ENCODE measurements around the gene GRIFIN. TPM values are rescaled to one million over a fixed set of nuclear protein-coding genes. Genes with fewer than 3 reads are reported as not detected.
A peak's percentile ranks its signal among the peaks of the same experiment; 100 is the strongest.

The GRIFIN gene
- total RNA-seq, 1 donor from 2014 or later = not detected

DNA sequence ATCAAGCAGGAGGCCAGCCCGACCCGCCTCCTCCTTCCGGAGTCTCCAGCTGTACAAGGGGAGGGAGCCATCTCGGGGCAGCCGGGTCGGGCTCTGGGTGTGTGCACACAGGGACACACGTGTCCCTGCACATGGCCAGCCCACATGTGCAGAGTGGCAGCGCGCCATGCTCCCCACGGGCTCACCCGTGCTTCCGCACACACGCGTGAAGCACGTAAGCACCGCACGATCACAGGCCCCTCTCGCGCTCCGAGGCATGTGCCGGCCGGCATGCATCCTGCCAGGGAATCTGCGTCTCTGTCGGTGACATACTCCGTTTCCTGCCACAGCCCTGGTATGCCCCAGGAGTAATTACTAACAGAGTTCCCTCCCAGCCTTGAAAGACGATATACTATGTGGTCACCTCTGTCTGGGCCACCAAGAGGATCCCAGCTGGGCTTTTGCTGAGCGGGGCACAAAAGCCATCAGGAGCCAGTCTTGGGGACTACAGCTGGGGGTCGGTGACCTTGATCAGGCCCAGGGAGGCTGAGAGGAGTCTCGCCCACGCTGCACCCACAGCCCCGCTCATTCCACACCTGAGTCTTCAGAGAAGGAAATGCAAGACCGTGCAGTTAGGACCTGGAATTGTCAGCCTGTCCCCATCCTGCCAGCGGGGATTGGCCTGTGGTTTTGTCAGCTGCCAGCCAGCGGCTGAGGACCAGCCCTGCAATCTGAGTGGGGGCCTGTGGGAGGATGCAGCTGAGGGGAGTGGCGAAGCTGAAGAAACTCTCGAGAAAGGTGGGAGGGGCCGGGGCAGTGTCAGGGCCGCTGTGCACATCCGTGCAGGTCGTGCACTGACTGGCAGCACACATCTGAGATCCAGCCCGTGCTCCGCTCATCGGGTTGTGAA is 32.4 kb upstream of the GRIFIN start:
- H3K27ac Mint-ChIP-seq (ENCODE audit: unreplicated experiment) = peak overlapping the region; percentile 79
- no peaks in the 10 kb centered on the region for H3K27me3 Mint-ChIP-seq (ENCODE audit: low read depth)
- peaks cover 22% of the 10 kb centered on the region for H3K4me1 Mint-ChIP-seq (ENCODE audit: low read depth)
- H3K9me3 Mint-ChIP-seq (ENCODE audit: low read depth) = no peaks in the 10 kb centered on the region
- no peak for DNase-seq (ENCODE audit: low spot score)
- no peaks in the 10 kb centered on the region for H3K36me3 Mint-ChIP-seq (ENCODE audit: low read depth)
- peak overlapping the region; percentile 22 for H3K4me3 Mint-ChIP-seq (ENCODE audit: unreplicated experiment)
- TF ChIP-seq, protein P1, sequence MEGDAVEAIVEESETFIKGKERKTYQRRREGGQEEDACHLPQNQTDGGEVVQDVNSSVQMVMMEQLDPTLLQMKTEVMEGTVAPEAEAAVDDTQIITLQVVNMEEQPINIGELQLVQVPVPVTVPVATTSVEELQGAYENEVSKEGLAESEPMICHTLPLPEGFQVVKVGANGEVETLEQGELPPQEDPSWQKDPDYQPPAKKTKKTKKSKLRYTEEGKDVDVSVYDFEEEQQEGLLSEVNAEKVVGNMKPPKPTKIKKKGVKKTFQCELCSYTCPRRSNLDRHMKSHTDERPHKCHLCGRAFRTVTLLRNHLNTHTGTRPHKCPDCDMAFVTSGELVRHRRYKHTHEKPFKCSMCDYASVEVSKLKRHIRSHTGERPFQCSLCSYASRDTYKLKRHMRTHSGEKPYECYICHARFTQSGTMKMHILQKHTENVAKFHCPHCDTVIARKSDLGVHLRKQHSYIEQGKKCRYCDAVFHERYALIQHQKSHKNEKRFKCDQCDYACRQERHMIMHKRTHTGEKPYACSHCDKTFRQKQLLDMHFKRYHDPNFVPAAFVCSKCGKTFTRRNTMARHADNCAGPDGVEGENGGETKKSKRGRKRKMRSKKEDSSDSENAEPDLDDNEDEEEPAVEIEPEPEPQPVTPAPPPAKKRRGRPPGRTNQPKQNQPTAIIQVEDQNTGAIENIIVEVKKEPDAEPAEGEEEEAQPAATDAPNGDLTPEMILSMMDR (IDR thresholded peaks at IDR 0.05) = no peak

DNA sequence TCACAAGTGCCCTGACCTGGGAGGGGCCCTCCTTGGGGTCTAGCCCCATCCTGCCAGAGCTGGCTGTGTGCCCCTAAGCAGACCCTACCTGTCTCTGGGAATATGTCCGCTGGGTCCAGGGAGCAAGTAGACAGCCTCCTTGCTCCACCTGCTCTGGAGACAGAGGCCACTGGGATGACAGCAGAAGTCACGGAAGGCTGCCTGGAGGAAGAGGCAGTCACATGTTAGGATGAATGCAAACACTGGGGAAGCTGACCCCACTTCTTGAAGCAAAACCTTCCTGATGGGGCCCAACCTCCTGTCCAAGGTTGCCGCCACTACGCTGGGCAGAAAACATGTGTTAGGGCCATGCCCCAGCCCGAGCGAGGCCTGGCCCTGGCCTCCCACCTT is 31.7 kb upstream of the GRIFIN start:
- Mint-ChIP-seq H3K4me3 (ENCODE audit: unreplicated experiment) (no peak overlapping the region), H3K9me3 (ENCODE audit: low read depth) (no peaks in the 10 kb centered on the region), H3K36me3 (ENCODE audit: low read depth) (no peaks in the 10 kb centered on the region), H3K27ac (ENCODE audit: unreplicated experiment) (no peak overlapping the region), H3K4me1 (ENCODE audit: low read depth) (peaks cover 26% of the 10 kb centered on the region), H3K27me3 (ENCODE audit: low read depth) (no peaks in the 10 kb centered on the region)
- DNase-seq (ENCODE audit: low spot score) = no peak
- TF ChIP-seq, protein P1 (IDR thresholded peaks at IDR 0.05) = no peak

DNA sequence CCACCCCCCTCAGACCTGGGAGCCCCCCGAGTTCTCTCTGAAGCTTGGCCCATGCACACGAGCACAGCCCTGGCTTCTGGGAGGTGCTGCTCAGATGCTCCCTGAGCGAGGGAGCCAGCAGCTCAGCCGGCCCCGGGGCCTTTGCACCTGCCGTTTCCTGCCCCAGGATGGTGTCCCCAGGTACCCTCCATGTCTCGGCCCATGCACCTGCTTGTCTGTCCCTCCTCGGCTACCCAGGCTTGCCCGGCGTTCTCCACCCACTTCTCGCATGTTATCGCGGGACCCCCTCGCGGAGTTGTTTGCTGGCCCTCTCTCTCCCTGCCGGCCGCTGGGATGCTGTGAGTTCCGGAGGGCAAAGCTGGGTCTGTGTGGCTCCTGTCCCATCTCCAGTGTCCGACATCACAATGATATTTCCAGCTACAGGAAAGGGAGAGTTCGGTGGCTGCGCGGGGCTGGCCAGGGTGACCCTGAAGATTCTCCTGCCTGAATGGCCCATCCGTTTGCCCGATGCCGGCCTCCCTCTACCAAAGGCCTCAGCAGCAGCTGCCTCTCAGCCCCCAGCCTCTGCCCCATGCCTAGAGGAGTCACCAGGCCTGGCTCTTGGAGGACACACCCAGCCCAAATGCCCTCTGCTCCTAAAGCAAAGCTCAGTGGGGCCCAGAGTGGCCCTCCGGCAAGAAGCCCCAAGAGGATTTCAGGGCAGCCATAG is 31.2 kb upstream of the GRIFIN start:
- no peak overlapping the region for H3K4me3 Mint-ChIP-seq (ENCODE audit: unreplicated experiment)
- H3K4me1 Mint-ChIP-seq (ENCODE audit: low read depth) = peaks cover 24% of the 10 kb centered on the region
- TF ChIP-seq, protein P1 (IDR thresholded peaks at IDR 0.05) = no peak
- no peaks in the 10 kb centered on the region for H3K9me3 Mint-ChIP-seq (ENCODE audit: low read depth)
- no peaks in the 10 kb centered on the region for H3K36me3 Mint-ChIP-seq (ENCODE audit: low read depth)
- no peak for DNase-seq (ENCODE audit: low spot score)
- no peak overlapping the region for H3K27ac Mint-ChIP-seq (ENCODE audit: unreplicated experiment)
- H3K27me3 Mint-ChIP-seq (ENCODE audit: low read depth) = no peaks in the 10 kb centered on the region

DNA sequence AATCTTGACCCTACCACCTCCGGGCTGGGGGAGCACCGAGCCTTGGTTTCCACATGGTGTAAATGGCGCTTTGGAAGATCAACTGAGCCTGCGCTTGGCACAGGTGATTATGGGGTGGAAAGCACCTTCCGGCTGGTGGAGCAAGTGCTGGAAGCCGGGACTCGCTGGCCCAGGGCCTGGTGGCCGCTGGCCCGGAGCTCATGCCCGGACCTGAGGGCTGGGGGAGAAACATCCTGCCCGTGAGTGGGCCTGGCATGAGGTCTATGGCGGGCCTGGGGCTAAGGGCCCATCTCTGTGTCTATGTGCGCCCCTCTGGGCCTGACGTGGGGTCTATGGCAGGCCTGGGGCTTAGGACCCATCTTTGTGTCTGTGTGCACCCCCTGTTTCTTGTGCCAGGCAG is 29.2 kb upstream of the GRIFIN start:
- no peak for DNase-seq (ENCODE audit: low spot score)
- no peaks in the 10 kb centered on the region for H3K36me3 Mint-ChIP-seq (ENCODE audit: low read depth)
- TF ChIP-seq, protein P1 (IDR thresholded peaks at IDR 0.05) = no peak
- H3K9me3 Mint-ChIP-seq (ENCODE audit: low read depth) = no peaks in the 10 kb centered on the region
- H3K4me3 Mint-ChIP-seq (ENCODE audit: unreplicated experiment) = no peak overlapping the region
- H3K27ac Mint-ChIP-seq (ENCODE audit: unreplicated experiment) = no peak overlapping the region
- peaks cover 18% of the 10 kb centered on the region for H3K4me1 Mint-ChIP-seq (ENCODE audit: low read depth)
- H3K27me3 Mint-ChIP-seq (ENCODE audit: low read depth) = no peaks in the 10 kb centered on the region

DNA sequence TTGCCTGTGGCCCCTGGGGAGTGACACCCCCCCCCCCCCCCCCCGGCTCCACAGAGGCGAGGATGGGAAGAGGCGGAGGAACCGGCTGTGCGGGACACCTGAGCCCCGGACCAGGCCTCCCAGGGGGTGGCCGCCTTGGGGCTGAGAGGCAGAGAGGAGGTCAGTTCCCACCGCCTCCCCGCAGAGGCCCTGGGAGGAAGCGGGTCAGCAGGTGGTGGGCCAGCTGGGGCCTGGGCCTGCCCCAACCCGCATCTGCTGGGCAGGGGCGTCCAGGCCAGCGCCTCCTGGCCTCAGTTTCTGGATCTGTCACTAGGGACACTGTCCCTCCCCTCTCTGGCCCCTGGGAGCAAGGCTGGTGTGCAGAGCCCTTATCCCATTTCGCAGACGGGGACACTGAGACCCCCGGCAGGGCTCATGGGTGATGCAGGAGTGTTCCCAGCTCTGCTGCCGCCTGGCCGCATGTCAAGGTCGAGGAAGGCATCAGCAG is 28.7 kb upstream of the GRIFIN start:
- DNase-seq (ENCODE audit: low spot score) = no peak
- Mint-ChIP-seq H3K4me3 (ENCODE audit: unreplicated experiment) (no peak overlapping the region), H3K27ac (ENCODE audit: unreplicated experiment) (no peak overlapping the region), H3K9me3 (ENCODE audit: low read depth) (no peaks in the 10 kb centered on the region), H3K4me1 (ENCODE audit: low read depth) (peaks cover 18% of the 10 kb centered on the region), H3K27me3 (ENCODE audit: low read depth) (no peaks in the 10 kb centered on the region), H3K36me3 (ENCODE audit: low read depth) (no peaks in the 10 kb centered on the region)
- TF ChIP-seq, protein P1 (IDR thresholded peaks at IDR 0.05) = no peak
